A549 (cell line): ENCODE data around the gene BNIP3. TPM values are rescaled to one million over a fixed set of nuclear protein-coding genes. Genes with fewer than 3 reads are reported as not detected.

Source experiments
- ATAC-seq, 2 experiments: fragments of 200-7000 bp in 1 of 2; fragments of >200 bp in 1 of 2; cut with Nextera tagmentation in 1 of 2; cut with Tn5 transposase in 1 of 2; 3 replicates each; pipeline versions ENCODE4 v1.8.0 to v1.9.1; 2018 to 2020; ENCODE audit warnings: mild to moderate bottlenecking in 1 of 2, moderate library complexity in 1 of 2
- CTCF ChIA-PET: fragments of 300-600 bp; sonication (Branson Sonifier 250); formaldehyde crosslinking; extraction: SDS; loops from one replicate; lab custom pipeline; 2021; ENCODE audit warnings: antibody characterized with exemption, inconsistent platforms; lab: Yijun Ruan, JAX
- POLR2A ChIA-PET: fragments of 350-600 bp; formaldehyde crosslinking; extraction: SDS; loops from one replicate; lab custom pipeline; 2021; ENCODE audit warnings: antibody characterized with exemption, inconsistent platforms; lab: Yijun Ruan, JAX
- DNase-seq, 2 experiments: peaks; one replicate each; pipeline versions ENCODE4 v3.0.0 to v3.0.0-alpha.2; 2011 to 2016; ENCODE audit warnings: low read depth in 1 of 2, low spot score in 1 of 2
- FAIRE-seq: peaks from 2 replicates; lab custom pipeline; 2011; peaks lifted over from hg19 to GRCh38; lab: Jason Lieb, UNC
- H3K27ac ChIP-seq, 2 experiments: fragments of >200 bp; sonication (Bioruptor Twin); formaldehyde crosslinking; 3 replicates each; pipeline ENCODE4 v1.5.1; 2016 to 2017
- H3K4me1 ChIP-seq: fragments of >200 bp; sonication (Bioruptor Twin); formaldehyde crosslinking; 3 replicates; pipeline ENCODE4 v1.6.1; 2016
- H3K4me2 ChIP-seq: fragments of >200 bp; sonication (Bioruptor Twin); formaldehyde crosslinking; 3 replicates; pipeline ENCODE4 v1.6.1; 2016
- H3K4me3 ChIP-seq: fragments of >200 bp; sonication (Bioruptor Twin); formaldehyde crosslinking; 3 replicates; pipeline ENCODE4 v1.5.1; 2016
- H3K9me3 ChIP-seq: fragments of >200 bp; sonication (Bioruptor Twin); formaldehyde crosslinking; 3 replicates; pipeline ENCODE4 v1.6.1; 2016
- BHLHE40 ChIP-seq: IDR thresholded peaks from 2 replicates; pipeline ENCODE4 v1.6.1; 2012; ENCODE audit warnings: low read depth, low read length, inconsistent platforms
- CBX2 ChIP-seq: fragments of 200-600 bp; sonication (generic); IDR thresholded peaks from 2 replicates; pipeline ENCODE4 v1.6.1; 2016; ENCODE audit warnings: low read depth, mild to moderate bottlenecking, borderline replicate concordance
- CBX8 ChIP-seq: fragments of 200-600 bp; sonication (generic); IDR thresholded peaks from 2 replicates; pipeline ENCODE4 v1.6.1; 2016
- EHMT2 ChIP-seq: fragments of 200-600 bp; sonication (generic); IDR thresholded peaks from 2 replicates; pipeline ENCODE4 v1.6.1; 2016; ENCODE audit warnings: antibody characterized with exemption, low read depth, mild to moderate bottlenecking, moderate library complexity
- EP300 ChIP-seq, 2 experiments: fragments of >200 bp; sonication (Bioruptor Twin); formaldehyde crosslinking; IDR thresholded peaks; 2 replicates in 1 of 2; 3 replicates in 1 of 2; pipeline ENCODE4 v1.6.1; 2016 to 2017
- FOXS1 ChIP-seq: fragments of 250-450 bp; sonication (Bioruptor Pico); IDR thresholded peaks from 2 replicates; pipeline ENCODE4 v1.5.0; 2020; ENCODE audit warnings: mild to moderate bottlenecking, moderate library complexity
- KDM1A ChIP-seq: fragments of 200-600 bp; sonication (generic); IDR thresholded peaks from 2 replicates; pipeline ENCODE4 v1.6.1; 2016; ENCODE audit warnings: low read depth, mild to moderate bottlenecking
- MAFK ChIP-seq: fragments of 450-650 bp; IDR thresholded peaks from 2 replicates; pipeline ENCODE4 v1.6.1; 2014; ENCODE audit not compliant: partially characterized antibody
- PHF8 ChIP-seq: fragments of 200-600 bp; sonication (generic); IDR thresholded peaks from 2 replicates; pipeline ENCODE4 v1.6.1; 2016; ENCODE audit warnings: low read depth, mild to moderate bottlenecking, antibody characterized with exemption, moderate library complexity, borderline replicate concordance
- RCOR1 ChIP-seq: fragments of 150-350 bp; IDR thresholded peaks from 2 replicates; pipeline ENCODE4 v1.6.1; 2014; ENCODE audit warnings: antibody characterized with exemption, low read length, low read depth
- ZC3H11A ChIP-seq: fragments of 450-650 bp; IDR thresholded peaks from 2 replicates; pipeline ENCODE4 v1.6.1; 2014; ENCODE audit warnings: antibody characterized with exemption, mild to moderate bottlenecking
- WGBS: methylation state at CpG from one replicate; pipeline ENCODE4 v1.1.6; 2017; ENCODE audit errors: missing lambda C conversion rate; 5-methylcytosine and 5-hydroxymethylcytosine counted together
- polyA plus RNA-seq, 4 experiments: library from polyadenylated mRNA; depleted of rRNA in 3 of 4; stranded (reverse); fragments of >200 nt; fragmentation: RNase III in 1 of 4; extraction: RNeasy Plus Mini Kit Qiagen cat#74134 plus additional on column Dnase treatment in 1 of 4; gene quantifications; 2 replicates in 3 of 4; 3 replicates in 1 of 4; pipeline ENCODE4 v1.2.3, GENCODE V29; 2011 to 2017
- TF ChIP-seq, protein P1 (sequence below): fragments of >200 bp; sonication (Bioruptor Twin); formaldehyde crosslinking; IDR thresholded peaks from 3 replicates; pipeline ENCODE4 v1.6.1; 2016

The BNIP3 gene
- polyA plus RNA-seq, 2 of the 4 experiments (the other 2 are of a cell fraction), result 46.9 to 51.2 TPM

DNA sequence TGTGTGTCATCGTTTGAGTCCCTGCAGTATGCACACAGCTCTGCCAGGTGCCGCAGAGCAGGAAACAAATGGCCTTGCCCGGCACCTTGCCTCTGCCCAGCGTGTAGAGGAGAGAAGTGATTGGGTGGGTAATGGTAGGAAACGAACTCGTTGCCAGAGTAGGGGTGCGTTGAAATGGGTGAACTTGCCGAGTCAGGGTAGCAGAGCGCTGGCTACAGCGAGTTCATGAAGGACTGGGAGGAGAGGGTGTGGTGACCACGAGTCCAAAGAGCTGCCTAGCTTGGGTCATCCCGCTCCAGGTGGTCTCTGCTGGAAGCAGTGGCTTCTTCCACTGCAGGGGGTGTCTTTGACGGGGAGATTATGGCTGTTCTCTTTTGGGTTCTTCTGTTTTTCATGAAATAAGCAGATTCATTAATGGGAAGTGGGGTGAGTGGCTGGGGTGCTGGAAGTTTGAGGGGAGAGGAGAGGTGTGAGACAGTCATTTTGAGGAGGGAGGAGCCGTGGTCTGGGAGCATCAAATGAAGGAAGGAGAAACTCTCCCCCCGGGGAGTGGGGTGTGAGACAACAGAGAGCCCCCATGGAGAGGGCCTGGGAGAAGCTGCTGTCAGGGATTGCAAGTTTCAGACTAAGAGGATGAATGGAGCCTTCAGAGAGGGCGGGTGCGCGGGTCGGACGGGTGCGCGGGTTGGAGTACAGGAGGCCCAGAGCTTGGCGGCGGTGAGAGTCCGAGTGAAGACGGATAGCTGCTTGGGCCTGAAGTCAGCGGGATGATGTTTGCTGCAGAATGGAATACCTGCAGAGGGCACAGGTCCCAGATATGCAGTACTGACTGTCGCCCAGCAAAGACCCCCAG, 54.8 kb downstream of the BNIP3 start:
- ATAC-seq, result no peak
- Histone ChIP-seq H3K9me3 (peaks cover 11% of the 10 kb centered on the region; the same call in 1 of the 3 replicates), H3K27ac (no peak overlapping the region; a peak in 1 of 6 replicates), H3K4me1 (peaks cover 13% of the 10 kb centered on the region), H3K4me2 (no peak overlapping the region), H3K4me3 (no peak overlapping the region)
- FAIRE-seq, result no peak
- ChIA-PET CTCF (interaction anchor here (0.9 to 1.9 kb wide), 4 partner anchors 9 to 96 kb away, joined by 3 to 5 read pairs (median 4); no protein-coding TSS in a partner anchor), POLR2A (no interaction called here)
- DNase-seq, result no peak
- WGBS, result 93% methylated on average over 28 of the region's 28 CpGs
- TF ChIP-seq FOXS1 (CRISPR knock-in tag), result no peak
- no peak for TF ChIP-seq KDM1A

DNA sequence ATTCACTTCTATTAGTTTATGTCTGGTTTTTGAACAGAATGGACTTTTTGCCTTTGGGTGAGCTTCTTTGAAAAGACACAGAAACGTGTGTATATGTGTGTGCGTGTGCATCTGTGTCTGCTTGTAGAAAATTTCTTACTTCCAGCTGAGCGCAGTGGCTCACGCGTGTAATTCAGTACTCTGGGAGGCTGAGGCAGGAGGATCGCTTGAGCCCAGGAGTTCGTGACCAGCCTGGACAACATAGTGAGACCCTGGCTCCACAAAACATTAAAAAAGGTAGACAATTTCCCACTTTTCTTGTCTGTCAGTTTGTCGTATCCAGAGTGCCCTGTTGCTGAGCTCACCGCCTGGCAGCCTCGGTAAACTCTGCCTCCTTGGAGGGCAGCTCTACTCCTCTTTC, 55.5 kb downstream of the BNIP3 start:
- DNase-seq (no peak), ATAC-seq (no peak), FAIRE-seq (no peak)
- Histone ChIP-seq H3K4me1 (peaks cover 13% of the 10 kb centered on the region), H3K4me2 (no peak overlapping the region), H3K27ac (no peak overlapping the region), H3K4me3 (no peak overlapping the region), H3K9me3 (peaks cover 11% of the 10 kb centered on the region; the same call in 1 of the 3 replicates)
- TF ChIP-seq RCOR1, result no peak
- no peak for TF ChIP-seq CBX2
- TF ChIP-seq CBX8, result no peak
- WGBS, result 93% methylated on average over 10 of the region's 10 CpGs
- ChIA-PET POLR2A (no interaction called here), CTCF (interaction anchor here (0.9 to 1.9 kb wide), 4 partner anchors 10 to 97 kb away, joined by 3 to 5 read pairs (median 4); no protein-coding TSS in a partner anchor)

DNA sequence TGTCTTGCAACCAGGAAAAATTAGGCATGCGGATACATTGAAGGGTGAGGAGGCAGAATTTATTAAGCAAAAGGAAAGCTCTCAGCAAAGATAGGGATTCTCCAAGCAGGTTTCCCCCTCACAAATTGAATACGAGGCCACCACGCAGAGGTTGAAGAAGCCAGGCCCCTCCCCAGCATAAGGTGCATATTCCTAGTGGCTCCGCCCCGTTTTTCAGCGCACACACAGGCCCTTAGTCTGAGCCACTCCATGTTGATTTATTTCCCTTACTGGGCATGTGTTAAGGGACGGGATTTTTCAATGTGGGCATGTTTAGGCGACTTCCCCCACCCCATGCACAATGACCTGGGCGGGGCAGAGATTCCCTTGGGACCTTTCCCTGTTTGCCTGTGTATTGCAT, 56.0 kb downstream of the BNIP3 start:
- TF ChIP-seq, protein P1, sequence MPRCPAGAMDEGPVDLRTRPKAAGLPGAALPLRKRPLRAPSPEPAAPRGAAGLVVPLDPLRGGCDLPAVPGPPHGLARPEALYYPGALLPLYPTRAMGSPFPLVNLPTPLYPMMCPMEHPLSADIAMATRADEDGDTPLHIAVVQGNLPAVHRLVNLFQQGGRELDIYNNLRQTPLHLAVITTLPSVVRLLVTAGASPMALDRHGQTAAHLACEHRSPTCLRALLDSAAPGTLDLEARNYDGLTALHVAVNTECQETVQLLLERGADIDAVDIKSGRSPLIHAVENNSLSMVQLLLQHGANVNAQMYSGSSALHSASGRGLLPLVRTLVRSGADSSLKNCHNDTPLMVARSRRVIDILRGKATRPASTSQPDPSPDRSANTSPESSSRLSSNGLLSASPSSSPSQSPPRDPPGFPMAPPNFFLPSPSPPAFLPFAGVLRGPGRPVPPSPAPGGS, result no peak
- TF ChIP-seq ZC3H11A, result no peak
- TF ChIP-seq KDM1A, result no peak
- TF ChIP-seq EP300 (IDR thresholded peaks at IDR 0.05), result no peak
- no peak for TF ChIP-seq MAFK
- TF ChIP-seq BHLHE40, result no peak
- no peak for TF ChIP-seq PHF8
- no peak for TF ChIP-seq CBX2
- H3K4me3 ChIP-seq, result no peak overlapping the region
- ATAC-seq (no peak), FAIRE-seq (no peak), DNase-seq (no peak)
- H3K4me1 ChIP-seq, result peaks cover 13% of the 10 kb centered on the region
- H3K27ac ChIP-seq, result no peak overlapping the region
- CTCF ChIA-PET, result interaction anchor here (0.9 to 1.9 kb wide), 4 partner anchors 10 to 97 kb away, joined by 3 to 5 read pairs (median 4); no protein-coding TSS in a partner anchor
- POLR2A ChIA-PET, result no interaction called here
- 97% methylated on average over 9 of the region's 9 CpGs for WGBS
- no peak overlapping the region for H3K4me2 ChIP-seq
- H3K9me3 ChIP-seq, result peaks cover 11% of the 10 kb centered on the region; the same call in 1 of the 3 replicates

DNA sequence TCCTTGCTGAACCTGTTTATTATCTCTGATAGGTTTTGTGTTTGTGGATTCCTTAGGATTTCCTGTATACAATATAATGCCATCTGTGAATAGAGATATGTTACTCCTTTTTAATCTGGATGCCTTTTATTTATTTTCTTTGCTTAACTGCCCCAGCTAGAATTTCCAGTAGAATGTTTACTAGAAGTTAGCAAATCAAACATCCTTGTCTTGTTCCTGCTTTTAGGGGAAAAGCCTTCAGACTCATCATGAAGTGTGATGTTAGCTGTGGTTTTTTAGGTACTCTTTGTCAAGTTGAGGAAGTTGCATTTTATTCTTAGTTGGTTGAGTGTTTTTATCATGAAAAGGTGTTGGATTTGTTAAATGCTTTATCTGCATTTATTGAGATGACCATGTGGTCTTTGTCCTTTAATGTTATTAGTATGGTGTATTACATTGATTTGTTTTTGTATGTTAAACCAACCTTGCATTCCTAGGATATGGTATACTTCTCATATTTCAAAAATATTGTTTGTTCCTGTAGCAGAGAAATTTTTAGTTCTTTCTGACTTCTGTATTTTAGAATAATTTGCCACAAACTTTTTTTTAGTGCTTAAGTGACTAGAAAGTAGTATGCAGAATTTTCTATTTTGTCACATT, 56.6 kb downstream of the BNIP3 start:
- CTCF ChIA-PET, result interaction anchor here (0.9 to 1.6 kb wide), 3 partner anchors 11 to 98 kb away, joined by 3 to 5 read pairs (median 4); no protein-coding TSS in a partner anchor
- POLR2A ChIA-PET, result no interaction called here
- ATAC-seq (no peak), FAIRE-seq (no peak), DNase-seq (no peak)
- Histone ChIP-seq H3K27ac (no peak overlapping the region), H3K4me1 (peaks cover 13% of the 10 kb centered on the region), H3K4me2 (no peak overlapping the region), H3K9me3 (peaks cover 11% of the 10 kb centered on the region; the same call in 1 of the 3 replicates), H3K4me3 (no peak overlapping the region)
- TF ChIP-seq EHMT2, result no peak
